Panc1 (cell line): ENCODE data around the gene SETD2. TPM values are rescaled to one million over a fixed set of nuclear protein-coding genes. Genes with fewer than 3 reads are reported as not detected.

Source experiments
- ATAC-seq: fragments of 200-7000 bp; cut with Tn5 transposase; 2 replicates; pipeline ENCODE4 v1.9.1; 2020; ENCODE audit warnings: mild to moderate bottlenecking, moderate library complexity
- BruUV-seq: library from RNA; stranded (reverse); fragments of 400-500 nt; replicated peaks from 2 replicates; lab custom pipeline; 2021; lab: Mats Ljungman, UMichigan
- CTCF ChIA-PET: fragments of 300-600 bp; sonication (Branson Sonifier 250); formaldehyde crosslinking; loops from one replicate; lab custom pipeline; 2022; ENCODE audit warnings: antibody characterized with exemption; lab: Charles Lee
- POLR2A ChIA-PET: fragments of 300-600 bp; sonication (Branson Sonifier 250); formaldehyde crosslinking; loops from one replicate; lab custom pipeline; 2022; ENCODE audit warnings: antibody characterized with exemption; lab: Charles Lee
- DNase-seq: peaks from one replicate; pipeline ENCODE4 v3.0.0-alpha.2; 2010; ENCODE audit warnings: low read depth, low spot score
- H3K27ac ChIP-seq: 2 replicates; pipeline ENCODE4 v1.5.1; 2011; ENCODE audit warnings: mild to moderate bottlenecking, low read length, inconsistent platforms
- H3K27me3 ChIP-seq: fragments of 200-500 bp; sonication (Bioruptor generic); 2 replicates; pipeline ENCODE4 v1.6.0; 2014; ENCODE audit warnings: low read length, inconsistent platforms; ENCODE audit not compliant: control insufficient read depth, insufficient read depth
- H3K36me3 ChIP-seq: fragments of 200-500 bp; sonication (Bioruptor generic); 2 replicates; pipeline ENCODE4 v1.5.1; 2014; ENCODE audit warnings: inconsistent platforms, mild to moderate bottlenecking, low read length, moderate library complexity; ENCODE audit not compliant: control insufficient read depth, insufficient read depth
- H3K4me1 ChIP-seq: 2 replicates; pipeline ENCODE4 v1.5.1; 2011; ENCODE audit warnings: inconsistent platforms, mild to moderate bottlenecking, low read length, moderate library complexity; ENCODE audit not compliant: control insufficient read depth, insufficient read depth
- H3K4me3 ChIP-seq, 2 experiments: 2 replicates each; pipeline ENCODE4 v1.5.1; 2011 to 2012; ENCODE audit warnings: low read depth in 2 of 2, low read length in 2 of 2, mild to moderate bottlenecking in 2 of 2, inconsistent platforms in 1 of 2, moderate library complexity in 1 of 2
- H3K9me3 ChIP-seq: fragments of 200-500 bp; sonication (Bioruptor generic); 2 replicates; pipeline ENCODE4 v1.5.1; 2014; ENCODE audit warnings: low read depth, mild to moderate bottlenecking, inconsistent platforms, low read length, moderate library complexity; ENCODE audit not compliant: control insufficient read depth, insufficient read depth
- CTCF ChIP-seq: fragments of 450-650 bp; IDR thresholded peaks from 2 replicates; pipeline ENCODE4 v1.5.1; 2017; ENCODE audit warnings: mild to moderate bottlenecking
- POLR2AphosphoS5 ChIP-seq: IDR thresholded peaks from 2 replicates; pipeline ENCODE4 v1.6.1; 2012; ENCODE audit warnings: mild to moderate bottlenecking, low read depth, low read length, moderate library complexity
- REST ChIP-seq, 2 experiments: IDR thresholded peaks; 2 replicates each; pipeline ENCODE4 v1.6.1; 2011 to 2012; ENCODE audit warnings: low read depth in 2 of 2, control low read depth in 1 of 2, low read length in 1 of 2, mild to moderate bottlenecking in 1 of 2, moderate library complexity in 1 of 2; ENCODE audit not compliant: insufficient read depth in 1 of 2
- SIN3A ChIP-seq: IDR thresholded peaks from 2 replicates; pipeline ENCODE4 v1.6.1; 2012; ENCODE audit warnings: low read depth, mild to moderate bottlenecking, low read length, moderate library complexity, borderline replicate concordance; ENCODE audit not compliant: insufficient read depth
- TCF7L2 ChIP-seq: IDR thresholded peaks from 2 replicates; pipeline ENCODE4 v1.6.1; 2011; ENCODE audit warnings: mild to moderate bottlenecking, low read depth, low read length, inconsistent platforms
- in situ Hi-C: cut with HindIII; loops from 2 replicates; pipeline ENCODE4 v1.10.0; 2016; ENCODE audit warnings: low sequenced_read_pairs, low pct_unique_long_range_greater_than_20kb
- intact Hi-C: fragments of 100-400 bp; cut with micrococcal nuclease; formaldehyde crosslinking; loops from one replicate; pipeline ENCODE4 v1.10.0; 2022; ENCODE audit not compliant: unreplicated experiment
- total RNA-seq: library from RNA; stranded (reverse); gene quantifications from one replicate; pipeline ENCODE4 v1.2.1, GENCODE V29; 2021; ENCODE audit not compliant: unreplicated experiment

Gene SETD2
- total RNA-seq, 1 experiment from 2014 or later, result 32.6 TPM

GRCh38 chr3:47047673-47048072 lies 116.2 kb downstream of the SETD2 start:
- no TSS peak for BruUV-seq
- in situ Hi-C loops (no loop called here), intact Hi-C loops (no loop called here)
- H3K27ac ChIP-seq, result no peak overlapping the region; the same call in 1 of the 2 replicates
- H3K27me3 ChIP-seq, result no peaks in the 10 kb centered on the region
- CTCF ChIA-PET, result no interaction called here
- TF ChIP-seq CTCF (no peak), TCF7L2 (no peak), SIN3A (no peak), POLR2AphosphoS5 (no peak), REST (IDR thresholded peaks at IDR 0.05; ENCODE audit: insufficient read depth in 1 of 2, low read depth in 2 of 2, low read length in 1 of 2) (no peak)
- ATAC-seq (no peak), DNase-seq (no peak)
- H3K4me1 ChIP-seq, result no peaks in the 10 kb centered on the region
- no peaks in the 10 kb centered on the region for H3K36me3 ChIP-seq
- H3K4me3 ChIP-seq, result no peak overlapping the region
- POLR2A ChIA-PET, result no interaction called here
- no peaks in the 10 kb centered on the region for H3K9me3 ChIP-seq

GRCh38 chr3:47047069-47047468 lies 116.8 kb downstream of the SETD2 start:
- Histone ChIP-seq H3K4me1 (no peaks in the 10 kb centered on the region), H3K9me3 (no peaks in the 10 kb centered on the region), H3K27ac (peak overlapping the region; percentile 23; the same call in 1 of the 2 replicates), H3K4me3 (no peak overlapping the region), H3K36me3 (no peaks in the 10 kb centered on the region), H3K27me3 (no peaks in the 10 kb centered on the region)
- intact Hi-C loops, result no loop called here
- in situ Hi-C loops, result no loop called here
- DNase-seq (no peak), ATAC-seq (no peak)
- no TSS peak for BruUV-seq
- ChIA-PET POLR2A (no interaction called here), CTCF (no interaction called here)
- TF ChIP-seq CTCF (no peak), SIN3A (no peak), REST (IDR thresholded peaks at IDR 0.05; ENCODE audit: insufficient read depth in 1 of 2, low read depth in 2 of 2, low read length in 1 of 2) (no peak), TCF7L2 (no peak), POLR2AphosphoS5 (no peak)
